Measurements from ENCODE around the gene TSPAN2.

The TSPAN2 gene

DNA sequence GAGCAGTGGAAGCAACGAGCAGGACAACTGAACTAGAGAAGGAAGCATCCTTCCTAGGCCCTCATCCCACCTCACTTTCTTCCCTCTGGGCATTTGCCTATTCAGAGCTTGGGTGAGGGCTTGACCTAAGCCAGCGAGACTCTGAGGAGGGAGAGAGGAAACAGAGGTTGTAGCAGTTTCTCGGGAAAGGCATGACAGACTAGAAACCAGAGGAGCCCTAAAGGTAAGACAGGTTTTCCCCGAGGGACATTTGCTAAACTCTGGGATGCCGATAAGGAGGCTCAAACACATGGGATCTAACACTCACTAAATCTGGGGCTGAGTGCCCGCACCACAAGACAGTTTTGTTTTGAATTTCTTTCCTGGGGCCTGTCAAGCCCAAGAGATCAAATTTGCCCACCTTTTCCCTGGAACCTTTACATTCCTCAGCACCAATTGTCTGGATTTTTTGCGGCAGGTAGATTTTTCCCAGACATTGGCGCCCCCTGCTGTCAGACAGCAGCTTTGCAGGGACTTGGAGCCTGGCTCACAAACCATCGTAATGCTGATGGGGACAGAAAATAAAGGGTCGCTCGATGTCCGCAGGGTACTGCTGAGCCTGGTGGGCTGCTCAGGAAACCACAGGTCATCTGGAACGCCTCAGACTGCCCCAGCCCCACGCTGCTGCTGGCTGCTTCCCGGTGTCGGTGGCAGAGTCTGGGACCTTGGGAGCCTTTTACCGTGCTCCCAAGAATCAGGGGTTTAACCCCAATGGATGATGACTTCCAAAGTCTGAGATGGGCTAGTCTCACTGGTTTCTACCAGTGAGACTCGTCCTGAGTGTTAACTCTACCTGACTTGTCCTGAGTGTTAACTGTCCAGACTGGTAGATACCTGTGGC, 23.4 kb upstream of the TSPAN2 start:
- peak; percentile 50 for DNase-seq

DNA sequence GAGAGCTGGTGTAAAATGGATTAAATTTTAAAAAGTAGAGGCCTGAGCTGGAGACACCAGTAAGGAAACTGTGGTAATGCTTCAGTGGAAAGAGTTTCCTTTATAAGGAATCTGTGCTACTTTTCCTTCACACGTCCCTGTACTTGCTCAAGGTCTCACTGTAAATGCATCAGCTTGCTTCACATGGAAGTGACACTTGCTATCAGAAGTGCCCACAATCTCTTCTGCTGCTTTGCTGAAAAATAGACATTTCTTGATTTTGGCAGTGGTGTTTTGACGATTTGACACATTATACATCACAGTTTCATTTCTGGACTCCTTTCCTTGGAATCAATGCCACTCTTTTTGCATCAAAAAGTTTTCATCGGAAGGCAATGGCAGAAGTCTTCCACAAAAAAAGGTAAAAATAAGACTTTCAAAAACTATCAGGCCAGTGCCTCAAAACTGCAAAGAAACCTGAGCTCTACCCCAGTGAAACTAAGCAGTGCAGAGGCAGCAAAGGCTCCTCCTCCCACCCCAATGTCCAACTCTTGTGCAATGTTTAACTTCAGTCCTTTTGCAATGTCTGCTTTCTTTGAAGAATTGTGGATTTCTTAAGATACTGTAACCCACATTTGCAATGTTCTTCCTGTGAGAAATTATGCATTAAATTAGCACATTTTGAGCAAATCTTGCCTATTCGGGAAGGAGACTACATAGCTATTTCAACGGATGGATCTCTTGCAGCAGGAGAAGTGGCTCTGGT, 18.4 kb upstream of the TSPAN2 start:
- DNase-seq = peak; percentile 73

DNA sequence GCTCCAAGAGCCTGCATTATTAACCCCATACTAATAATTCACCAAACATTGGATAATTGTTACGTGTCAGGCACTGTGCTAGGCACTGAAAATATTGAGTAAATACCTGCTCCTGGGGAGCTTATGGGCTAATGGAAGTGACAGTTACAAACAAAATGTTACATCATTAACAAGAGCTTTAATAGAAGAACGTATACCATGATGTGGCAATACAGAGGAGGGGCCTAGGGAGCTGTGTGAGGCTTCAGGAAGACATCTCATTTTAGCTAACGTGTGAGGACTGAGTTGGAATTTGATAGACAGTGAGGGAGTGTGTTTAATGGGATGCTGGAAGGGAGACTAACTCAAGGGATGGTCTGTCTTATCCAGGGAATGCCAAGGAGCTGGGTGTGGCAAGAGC, 16.5 kb upstream of the TSPAN2 start:
- no peak for DNase-seq

DNA sequence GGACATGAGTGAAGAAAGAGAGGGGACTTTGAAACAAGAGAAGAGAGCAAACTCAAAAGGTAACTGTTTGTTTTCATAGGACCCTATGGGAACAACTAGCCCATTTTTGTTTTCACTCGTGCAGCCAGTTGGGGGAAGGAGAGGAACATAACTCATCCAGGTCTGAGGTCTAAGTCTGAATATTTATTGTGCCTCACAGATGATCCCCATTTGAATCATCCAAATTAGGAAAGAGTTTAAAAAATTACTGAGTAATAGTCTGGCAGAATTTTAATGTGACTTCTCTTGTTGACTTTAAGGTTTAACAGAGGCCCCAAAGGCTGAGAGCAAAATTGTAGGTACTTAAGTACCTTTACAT, 10.4 kb upstream of the TSPAN2 start:
- DNase-seq = no peak

DNA sequence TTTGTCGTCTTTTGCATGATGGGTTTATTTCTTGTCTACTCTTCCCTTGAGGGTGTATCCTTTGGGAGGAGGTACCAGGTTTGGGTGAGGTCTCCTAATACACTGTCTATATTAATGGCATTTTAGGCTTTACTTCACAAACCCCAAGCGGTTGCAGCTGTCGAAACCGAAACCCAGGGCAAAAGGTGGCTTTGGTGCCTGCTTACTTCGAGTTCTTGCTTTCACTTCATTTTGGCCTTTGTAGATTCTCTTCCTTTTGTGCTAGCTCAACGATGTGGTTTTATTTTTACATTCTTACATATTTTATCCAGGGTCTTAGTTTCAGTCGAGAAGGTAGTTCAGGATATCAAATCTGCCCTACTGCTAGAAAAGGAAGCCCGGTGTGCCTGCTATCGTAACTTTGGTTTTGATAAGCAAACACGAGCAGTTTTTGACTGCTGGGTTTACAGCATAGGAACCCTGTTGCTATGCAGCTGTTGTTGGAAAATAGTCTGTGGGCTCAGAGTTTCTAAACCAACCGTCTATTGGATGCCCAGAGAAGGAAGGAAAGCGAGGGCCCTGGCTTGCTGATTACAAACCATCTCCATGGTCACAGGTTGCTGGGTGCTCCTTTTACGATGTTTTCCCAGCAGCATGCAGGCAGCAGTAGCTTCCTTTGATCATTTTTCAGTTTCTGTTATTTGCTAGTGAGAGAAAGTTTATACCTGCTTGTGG, 9.8 kb upstream of the TSPAN2 start:
- peak; percentile 59 for DNase-seq

DNA sequence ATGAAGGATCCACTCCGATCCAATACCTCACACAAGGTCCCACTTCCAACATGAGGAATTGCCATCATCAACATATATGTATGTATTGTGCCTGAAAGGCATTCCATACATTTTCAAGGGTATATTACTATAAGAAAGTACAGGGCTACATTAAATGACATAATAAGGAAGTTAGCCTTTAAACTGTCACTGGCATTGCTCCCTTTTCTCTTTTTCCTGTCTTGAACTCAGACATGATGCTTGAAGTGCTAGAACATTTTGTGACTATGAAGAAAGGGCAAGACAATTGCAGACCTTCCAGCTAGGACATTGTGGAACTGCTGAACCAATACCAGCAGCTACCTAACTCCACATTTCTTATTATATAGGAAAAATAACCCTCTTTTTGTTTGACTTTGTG, 2.9 kb upstream of the TSPAN2 start:
- no peak for DNase-seq

DNA sequence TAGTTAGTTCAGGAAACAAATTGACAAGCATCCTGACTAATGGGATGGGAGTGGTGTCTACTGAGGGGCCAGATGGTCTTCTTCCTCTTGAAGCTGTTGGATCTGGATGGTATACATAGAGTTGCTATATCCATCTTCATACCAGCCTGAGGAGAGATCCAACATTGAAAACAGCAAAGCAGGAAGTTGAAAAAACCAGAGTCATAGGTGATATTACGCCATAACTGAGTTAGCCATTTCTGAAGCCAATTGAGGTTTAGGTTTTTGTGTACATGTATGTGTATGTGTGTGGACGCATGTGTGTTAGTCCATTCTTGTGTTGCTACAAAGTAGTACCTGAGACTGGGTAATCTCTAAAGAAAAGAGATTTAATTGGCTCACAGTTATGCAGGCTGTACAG, 2.3 kb upstream of the TSPAN2 start:
- DNase-seq = no peak

DNA sequence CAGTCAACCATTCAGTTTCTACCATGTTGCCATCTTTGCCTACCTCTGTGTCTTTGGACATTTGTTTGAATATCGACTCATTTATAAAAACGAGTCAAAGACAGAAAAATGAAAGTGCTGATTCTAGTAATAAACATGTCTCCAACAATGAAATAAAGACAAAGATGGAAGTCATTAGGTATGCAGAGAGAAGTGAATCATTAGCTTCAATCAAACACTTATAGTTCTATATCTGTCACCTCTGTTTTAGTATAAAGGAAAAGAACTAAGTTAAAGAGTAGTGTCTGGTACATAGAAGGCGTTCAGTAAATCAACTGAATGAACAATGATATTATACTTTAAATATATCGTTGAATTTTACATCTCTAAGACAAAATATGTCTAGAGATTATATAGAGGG, 1.7 kb upstream of the TSPAN2 start:
- DNase-seq = no peak

DNA sequence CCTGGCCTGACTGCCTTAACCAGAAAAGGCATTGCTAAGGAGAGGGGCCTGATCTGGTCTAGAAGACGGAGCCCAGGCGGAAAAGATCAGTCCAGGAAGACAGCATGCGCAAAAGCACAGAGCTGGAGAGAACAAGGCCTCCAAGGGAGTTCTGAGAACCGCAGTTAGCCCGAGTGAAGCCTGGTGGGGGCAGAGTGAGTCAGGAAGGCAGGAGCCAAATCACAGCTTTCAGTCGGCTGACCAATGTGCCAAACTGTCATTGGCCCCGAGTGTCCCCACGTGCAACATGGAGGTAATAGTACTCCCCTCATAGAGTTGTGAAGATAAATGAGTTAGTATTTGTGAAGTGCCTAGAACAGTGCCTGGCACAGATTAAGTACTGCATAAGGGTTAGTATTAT, 1.2 kb upstream of the TSPAN2 start:
- no peak for DNase-seq

DNA sequence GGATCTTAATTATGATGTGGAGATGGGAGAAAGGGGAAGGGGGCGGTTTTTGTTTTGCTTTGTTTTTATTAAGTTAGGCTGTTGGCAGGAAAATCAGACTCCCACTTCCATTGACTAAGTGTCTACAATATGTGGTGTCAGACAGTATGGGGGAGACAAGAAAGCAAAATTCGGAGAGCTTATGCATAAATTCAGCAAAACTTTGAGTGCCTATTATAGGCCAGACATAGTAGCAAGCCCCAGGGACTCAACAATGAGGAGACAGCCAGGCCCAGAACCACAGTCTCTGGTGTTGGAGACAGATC, 835 bp upstream of the TSPAN2 start:
- no peak for DNase-seq

DNA sequence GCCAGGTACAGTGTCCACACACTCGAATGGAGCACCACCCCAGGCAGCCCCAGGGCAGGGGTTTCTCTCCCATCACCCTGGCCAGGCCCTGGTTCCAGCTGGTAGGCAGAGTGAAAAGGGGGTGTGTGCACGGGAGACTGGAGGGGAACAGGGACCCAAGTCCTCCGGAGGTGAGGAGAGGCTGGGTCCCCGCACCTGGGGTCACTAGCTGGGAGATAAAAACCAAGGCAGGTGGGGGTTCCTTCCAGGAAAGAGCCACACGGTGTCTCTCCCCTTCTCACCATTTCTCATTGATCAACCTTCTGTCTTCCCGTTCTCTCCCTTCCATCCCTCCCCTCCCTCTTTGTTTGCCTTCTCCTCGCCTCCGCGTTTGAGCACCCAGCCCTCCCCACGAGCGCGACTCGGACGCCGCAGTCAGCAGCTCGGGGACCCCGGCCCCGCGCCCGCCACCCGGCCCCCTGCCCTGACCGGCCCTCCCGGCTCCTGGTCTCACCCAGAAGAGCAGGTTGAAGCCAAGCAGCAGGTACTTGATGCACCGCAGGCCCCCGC, 358 bp downstream of the TSPAN2 start:
- DNase-seq = no peak

DNA sequence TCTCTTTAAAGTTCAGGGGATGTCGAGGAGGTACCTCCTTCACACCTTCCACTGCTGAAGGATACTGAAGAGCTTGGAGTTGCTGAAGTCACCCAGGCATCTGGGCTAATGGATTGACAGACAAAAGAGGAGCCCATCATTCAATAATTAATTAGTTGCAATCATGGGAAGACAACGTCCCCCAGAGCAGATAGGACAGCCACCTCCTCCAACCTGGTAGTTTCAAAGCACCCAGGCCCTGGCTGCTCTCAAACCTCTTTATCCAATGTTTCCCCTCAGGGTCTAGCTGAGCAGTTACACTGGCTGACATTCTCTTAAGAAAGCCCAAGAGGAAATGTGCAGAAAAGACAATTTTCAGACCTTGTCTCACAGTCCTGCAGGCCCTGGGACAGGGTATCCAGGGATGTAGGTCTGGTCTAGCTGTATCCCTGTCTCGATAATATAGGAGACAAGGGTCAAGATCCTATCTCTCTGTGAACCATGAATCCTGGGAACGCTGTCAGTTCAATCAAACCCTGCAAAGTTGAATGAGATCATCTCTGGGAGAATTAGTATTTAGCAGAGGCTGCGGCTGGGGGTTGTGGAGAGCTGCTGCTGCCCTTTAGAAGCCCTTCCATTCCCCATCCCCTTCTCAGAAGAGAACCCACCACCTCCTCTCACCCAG, 1.1 kb downstream of the TSPAN2 start:
- DNase-seq = no peak

DNA sequence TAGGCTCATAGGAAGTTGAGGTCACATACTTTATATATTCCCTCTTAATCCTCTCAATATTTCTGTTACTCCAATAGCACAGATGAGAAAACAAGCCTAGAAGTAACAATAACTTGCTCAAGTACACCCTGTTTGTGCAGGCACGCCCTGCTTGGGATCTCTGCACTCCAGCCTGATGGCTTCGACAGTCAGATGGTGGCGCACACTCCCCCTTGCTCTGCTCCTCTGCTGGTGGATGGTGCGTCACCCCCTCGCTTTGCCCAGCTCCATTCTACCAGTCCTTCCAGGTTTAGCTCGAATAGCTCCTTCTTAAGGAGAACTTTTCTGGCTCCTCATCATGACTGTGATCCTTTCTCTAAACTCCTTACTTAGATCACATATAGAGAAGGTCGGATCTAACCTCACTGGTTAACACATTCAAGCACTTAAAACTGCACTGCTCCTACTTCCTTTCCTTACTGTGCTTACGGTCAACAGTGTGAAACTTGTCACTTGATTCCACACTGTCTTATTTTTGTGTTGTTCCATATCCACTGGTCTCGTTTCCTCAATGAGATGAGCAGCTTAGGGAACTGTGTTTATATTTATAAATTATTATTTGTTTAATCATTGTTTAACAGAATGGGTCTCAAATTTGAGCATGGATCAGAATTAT, 3.0 kb downstream of the TSPAN2 start:
- DNase-seq = no peak

DNA sequence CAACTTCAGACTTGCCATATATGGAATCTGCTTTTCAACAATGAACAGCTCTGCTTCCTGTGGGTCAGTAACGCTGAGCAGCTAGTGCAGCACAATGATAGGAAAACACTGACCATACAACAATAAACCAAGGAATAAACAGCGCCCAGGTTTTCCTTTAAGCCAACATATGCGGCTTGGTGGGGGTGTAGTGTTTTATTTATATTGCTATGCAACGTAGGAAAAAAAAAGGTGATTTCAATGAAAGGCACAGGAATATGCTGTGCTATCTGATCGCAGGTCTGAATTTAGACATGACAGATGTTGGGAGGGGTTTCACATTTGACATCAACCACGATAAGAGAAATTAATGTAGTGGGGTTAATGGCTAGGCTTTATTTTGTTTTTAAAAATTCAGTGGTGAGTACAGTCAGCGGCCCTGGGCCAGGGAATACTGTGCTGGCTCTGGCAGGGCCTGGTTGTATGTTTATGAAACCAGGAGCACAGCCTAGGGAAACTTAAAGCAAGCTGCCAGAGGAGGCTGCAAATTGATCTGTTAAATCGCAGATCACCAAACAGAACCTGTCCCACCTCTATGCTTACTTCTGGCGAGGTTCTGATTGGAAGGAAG, 4.3 kb downstream of the TSPAN2 start:
- DNase-seq = no peak

DNA sequence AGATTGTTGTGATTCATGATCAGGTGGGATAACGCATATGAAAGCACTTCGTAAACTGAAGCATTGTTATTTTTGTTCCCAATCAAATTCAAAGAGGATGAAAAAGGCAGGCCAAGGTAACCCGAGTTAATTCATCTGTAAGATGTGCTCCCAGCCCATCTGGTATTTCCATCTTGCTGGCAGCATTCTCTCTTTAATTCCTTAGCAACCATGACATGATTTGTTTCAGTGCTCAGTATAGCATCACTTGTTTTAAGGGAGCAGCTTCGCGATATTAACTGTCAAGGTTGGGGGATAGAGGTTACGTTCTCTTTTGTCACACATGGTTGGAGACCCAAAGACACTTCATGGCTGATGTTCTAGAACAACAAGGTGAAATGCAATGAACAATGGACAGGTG, 6.4 kb downstream of the TSPAN2 start:
- no peak for DNase-seq

DNA sequence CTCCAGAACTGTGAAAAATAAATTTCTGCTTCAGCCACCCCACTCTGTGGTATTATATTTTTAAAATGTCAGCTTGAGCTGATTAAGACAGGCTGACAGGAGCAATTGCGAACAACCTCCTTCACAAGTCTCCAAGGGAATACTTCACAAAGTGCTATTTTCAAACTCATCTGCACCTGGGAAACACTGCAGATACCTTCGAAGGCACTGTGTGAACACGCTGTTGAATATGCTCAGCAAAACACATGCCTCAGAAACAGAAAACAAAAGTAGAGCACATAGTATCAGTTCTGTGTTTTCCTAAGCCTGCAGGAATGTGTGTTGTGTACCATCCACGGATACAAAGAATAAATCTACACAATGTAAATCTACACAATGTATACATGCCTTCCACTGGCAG, 10.6 kb downstream of the TSPAN2 start:
- no peak for DNase-seq

DNA sequence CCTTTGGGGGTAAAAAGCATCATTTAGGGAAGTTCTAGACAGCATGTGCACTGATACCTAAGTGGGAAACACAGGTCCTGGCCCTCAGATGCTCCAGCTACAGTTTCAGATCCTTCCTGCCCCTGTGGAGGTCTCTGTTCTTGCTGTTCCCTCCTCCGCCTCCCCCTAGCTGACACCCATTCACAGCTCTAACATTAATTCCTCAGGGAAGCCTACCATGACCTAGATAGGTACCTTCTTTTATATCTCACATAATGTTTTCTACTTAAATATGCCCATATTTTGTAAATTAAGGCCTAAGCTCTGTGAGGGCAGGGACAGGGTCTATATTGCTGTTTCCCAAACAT, 11.3 kb downstream of the TSPAN2 start:
- no peak for DNase-seq

DNA sequence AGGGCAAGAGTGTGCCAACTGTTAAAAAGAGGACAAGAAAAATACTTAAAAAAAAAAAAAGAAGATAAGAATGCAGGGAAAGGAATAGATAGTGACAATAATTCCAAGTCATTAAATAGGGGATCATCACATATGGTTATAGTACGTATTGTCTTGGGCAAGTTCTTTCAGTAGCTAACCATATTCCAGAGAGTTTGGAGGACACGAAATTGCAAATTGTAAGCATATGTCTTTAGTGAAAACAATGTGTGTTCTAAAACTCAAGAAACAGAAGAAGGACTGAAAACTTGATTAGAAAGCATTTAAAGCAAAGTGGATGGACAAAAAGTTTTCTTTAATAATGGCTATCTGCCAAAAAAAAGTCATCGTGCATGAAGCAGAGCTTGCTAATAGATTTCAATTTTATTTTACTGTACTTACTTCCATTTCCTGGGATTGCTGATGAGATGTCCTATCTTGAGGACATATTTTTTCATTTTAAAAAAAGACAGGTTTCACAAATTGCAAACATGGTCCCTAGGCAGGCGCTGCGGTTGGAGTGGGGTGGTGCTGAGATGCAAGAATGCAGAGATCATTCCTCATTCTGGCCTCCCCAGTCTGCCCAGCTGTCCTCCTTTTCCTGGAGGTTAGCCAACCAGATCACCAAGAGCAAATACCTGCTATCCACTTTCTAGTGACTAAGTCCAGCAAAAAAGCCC, 11.9 kb downstream of the TSPAN2 start:
- no peak for DNase-seq

DNA sequence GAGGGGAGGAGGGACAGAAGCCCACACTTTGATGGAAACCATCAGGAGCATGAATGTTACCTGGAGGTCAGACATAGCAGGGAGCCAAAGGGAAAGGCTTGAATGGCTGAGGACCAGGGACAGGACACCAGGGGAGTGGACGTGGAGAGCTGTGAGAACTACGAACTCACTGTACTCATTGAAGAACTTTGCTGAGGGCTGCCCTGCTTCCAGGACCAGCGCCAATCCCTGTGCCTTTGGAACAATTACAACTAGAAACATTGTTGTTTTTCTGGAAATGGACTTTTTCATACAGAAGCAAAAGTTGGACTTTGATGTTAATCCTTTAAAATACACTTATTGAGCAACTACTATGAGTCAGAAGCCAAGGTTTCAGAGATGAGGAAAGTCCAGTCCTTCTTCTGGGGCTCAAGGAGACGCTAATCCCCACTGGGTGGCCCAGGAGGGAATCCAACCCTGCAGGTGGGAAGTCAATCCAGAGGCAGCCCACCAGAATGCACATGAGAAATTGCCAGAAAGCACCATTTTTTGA, 12.9 kb downstream of the TSPAN2 start:
- DNase-seq = no peak

DNA sequence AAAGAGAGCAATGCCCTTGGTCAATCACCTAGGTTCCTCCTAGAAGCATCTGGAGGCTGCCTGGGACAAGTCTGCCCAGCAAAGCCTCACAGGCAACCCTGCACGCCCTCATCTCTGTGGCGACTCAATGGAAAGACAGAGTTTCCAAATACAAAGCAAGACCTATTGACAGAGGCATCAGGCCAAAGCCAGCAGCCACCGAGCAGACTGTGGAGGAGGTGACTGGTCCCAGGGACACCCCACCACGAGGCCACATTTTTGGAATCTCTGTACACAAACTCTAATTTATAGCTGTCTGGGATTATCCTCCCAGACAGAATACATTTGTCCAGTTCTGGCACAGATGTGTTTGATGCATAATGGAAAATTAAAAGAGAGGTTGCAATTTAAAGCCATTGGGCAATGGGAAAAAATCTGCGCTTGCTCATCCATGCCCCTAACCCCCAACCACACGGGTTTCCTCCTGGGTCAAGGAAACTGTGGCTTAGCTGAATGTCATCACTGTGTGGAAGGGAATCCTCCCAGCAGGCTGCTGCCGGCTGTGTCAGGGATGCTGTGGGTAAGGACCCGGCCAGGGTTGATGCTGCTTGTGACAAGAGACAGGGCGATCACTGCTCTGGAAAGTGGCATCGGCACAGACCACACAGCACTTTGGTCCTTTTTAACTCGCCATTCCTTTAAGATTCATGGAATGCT, 14.3 kb downstream of the TSPAN2 start:
- no peak for DNase-seq
